Measurements from ENCODE around the gene ANKRD34A.

DNA sequence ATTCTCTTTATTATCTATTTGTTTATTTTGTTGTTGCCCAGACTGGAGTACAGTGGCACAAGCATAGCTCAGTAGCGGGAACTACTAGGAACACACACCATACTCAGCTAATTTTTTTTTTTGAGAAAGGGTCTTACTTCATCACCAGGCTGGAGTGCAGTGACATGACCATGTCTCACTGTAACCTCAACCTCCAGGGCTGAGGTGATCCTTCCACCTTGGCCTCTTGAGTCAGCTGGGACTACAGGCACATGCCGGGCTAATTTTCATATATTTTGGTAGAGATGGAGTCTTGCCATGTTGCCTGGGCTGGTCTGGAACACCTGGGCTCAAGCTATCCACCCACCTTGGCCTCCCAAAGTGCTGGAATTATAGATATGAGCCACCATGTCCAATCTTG is 37.3 kb upstream of the ANKRD34A start:
- TF ChIP-seq, protein P1, sequence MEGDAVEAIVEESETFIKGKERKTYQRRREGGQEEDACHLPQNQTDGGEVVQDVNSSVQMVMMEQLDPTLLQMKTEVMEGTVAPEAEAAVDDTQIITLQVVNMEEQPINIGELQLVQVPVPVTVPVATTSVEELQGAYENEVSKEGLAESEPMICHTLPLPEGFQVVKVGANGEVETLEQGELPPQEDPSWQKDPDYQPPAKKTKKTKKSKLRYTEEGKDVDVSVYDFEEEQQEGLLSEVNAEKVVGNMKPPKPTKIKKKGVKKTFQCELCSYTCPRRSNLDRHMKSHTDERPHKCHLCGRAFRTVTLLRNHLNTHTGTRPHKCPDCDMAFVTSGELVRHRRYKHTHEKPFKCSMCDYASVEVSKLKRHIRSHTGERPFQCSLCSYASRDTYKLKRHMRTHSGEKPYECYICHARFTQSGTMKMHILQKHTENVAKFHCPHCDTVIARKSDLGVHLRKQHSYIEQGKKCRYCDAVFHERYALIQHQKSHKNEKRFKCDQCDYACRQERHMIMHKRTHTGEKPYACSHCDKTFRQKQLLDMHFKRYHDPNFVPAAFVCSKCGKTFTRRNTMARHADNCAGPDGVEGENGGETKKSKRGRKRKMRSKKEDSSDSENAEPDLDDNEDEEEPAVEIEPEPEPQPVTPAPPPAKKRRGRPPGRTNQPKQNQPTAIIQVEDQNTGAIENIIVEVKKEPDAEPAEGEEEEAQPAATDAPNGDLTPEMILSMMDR (IDR thresholded peaks at IDR 0.05) = no peak
- no peak for TF ChIP-seq POLR2A (IDR thresholded peaks at IDR 0.05)
